K562 (cell line): ENCODE results near the gene EIF4G2. TPM values are rescaled to one million over a fixed set of nuclear protein-coding genes. Genes with fewer than 3 reads are reported as not detected.
A peak's percentile ranks its signal among the peaks of the same experiment; 100 is the strongest.

Experiments used
- ATAC-seq: fragments of 200-7000 bp; cut with Tn5 transposase; 3 replicates; pipeline ENCODE4 v1.9.1; 2020; ENCODE audit warnings: moderate library complexity
- BruUV-seq: library from RNA; stranded (reverse); fragments of 400-500 nt; replicated peaks from 2 replicates; lab custom pipeline; 2021; lab: Mats Ljungman, UMichigan
- CTCF ChIA-PET: fragments of 300-600 bp; formaldehyde crosslinking; extraction: SDS; loops from one replicate; lab custom pipeline; 2021; ENCODE audit warnings: low intra/inter-chr PET ratio; lab: Yijun Ruan, JAX
- POLR2A ChIA-PET: fragments of 300-600, 350-650 bp; sonication (Branson Sonifier 250); formaldehyde crosslinking; extraction: SDS; loops from one replicate; lab custom pipeline; 2021; ENCODE audit warnings: antibody characterized with exemption, inconsistent platforms; lab: Yijun Ruan, JAX
- DNase-seq, 4 experiments: peaks; one replicate each; pipeline versions ENCODE4 v3.0.0 to v3.0.0-alpha.2; 2011 to 2018; ENCODE audit warnings: low spot score in 3 of 4, mixed read lengths in 3 of 4; ENCODE audit errors: extremely low read depth in 1 of 4
- FAIRE-seq: peaks from 2 replicates; lab custom pipeline; 2011; peaks lifted over from hg19 to GRCh38; lab: Jason Lieb, UNC
- H2AFZ ChIP-seq: 2 replicates; pipeline ENCODE4 v1.6.0; 2011; ENCODE audit warnings: low read depth, low read length, control low read depth, inconsistent platforms
- H3K27ac ChIP-seq: fragments of 200-600 bp; 3 replicates; pipeline ENCODE4 v1.8.0; 2011; ENCODE audit warnings: low read depth, mild to moderate bottlenecking, control low read depth, inconsistent platforms, low read length, moderate library complexity, mixed read lengths; ENCODE audit errors: extremely low read depth
- H3K27me3 ChIP-seq, 2 experiments: fragments of 300-600 bp in 1 of 2; 2 replicates in 1 of 2; 3 replicates in 1 of 2; pipeline versions ENCODE4 v1.6.0 to v1.8.0; 2011; ENCODE audit warnings: inconsistent platforms in 2 of 2, low read length in 2 of 2, mild to moderate bottlenecking in 1 of 2, mixed read lengths in 1 of 2, moderate library complexity in 1 of 2; ENCODE audit not compliant: control insufficient read depth in 2 of 2, insufficient read depth in 2 of 2
- H3K36me3 ChIP-seq: fragments of 300-600 bp; 3 replicates; pipeline ENCODE4 v1.8.0; 2011; ENCODE audit warnings: mild to moderate bottlenecking, low read length, inconsistent platforms; ENCODE audit not compliant: control insufficient read depth, insufficient read depth
- H3K4me1 ChIP-seq, 2 experiments: fragments of 200-600 bp in 1 of 2; replicated peaks in 1 of 2; 2 replicates in 1 of 2; 3 replicates in 1 of 2; pipeline versions ENCODE4 v1.5.1 to v1.8.0; 2011; ENCODE audit warnings: inconsistent platforms in 2 of 2, low read length in 2 of 2, mild to moderate bottlenecking in 1 of 2, mixed read lengths in 1 of 2, moderate library complexity in 1 of 2; ENCODE audit not compliant: control insufficient read depth in 2 of 2, insufficient read depth in 2 of 2
- H3K4me2 ChIP-seq: 2 replicates; pipeline ENCODE4 v1.6.1; 2011; ENCODE audit warnings: low read length, control low read depth, inconsistent platforms, mixed read lengths; ENCODE audit not compliant: insufficient read depth
- H3K4me3 ChIP-seq: fragments of 200-600 bp; sonication (generic), shearing (Covaris generic); 2 replicates; pipeline ENCODE4 v1.5.1; 2016; ENCODE audit warnings: control low read depth, inconsistent platforms
- H3K79me2 ChIP-seq: fragments of 200-600 bp; 3 replicates; pipeline ENCODE4 v1.8.0; 2011; ENCODE audit warnings: low read length, inconsistent platforms; ENCODE audit not compliant: control insufficient read depth, insufficient read depth
- H3K9ac ChIP-seq, 2 experiments: 2 replicates each; pipeline versions ENCODE4 v1.6.0 to v1.6.1; 2011; ENCODE audit warnings: low read depth in 2 of 2, low read length in 2 of 2, control low read depth in 1 of 2, inconsistent platforms in 1 of 2, mild to moderate bottlenecking in 1 of 2, mixed read lengths in 1 of 2; ENCODE audit not compliant: insufficient read depth in 1 of 2
- H3K9me1 ChIP-seq: one replicate; pipeline ENCODE4 v1.6.0; 2011; ENCODE audit warnings: inconsistent platforms, mild to moderate bottlenecking, low read length, moderate library complexity; ENCODE audit not compliant: control insufficient read depth, insufficient read depth
- H3K9me3 ChIP-seq: replicated peaks from 2 replicates; pipeline ENCODE4 v1.5.1; 2011; ENCODE audit warnings: low read depth, low read length, inconsistent platforms; ENCODE audit not compliant: control insufficient read depth, insufficient read depth
- H4K20me1 ChIP-seq: replicated peaks from 2 replicates; pipeline ENCODE4 v1.6.1; 2011; ENCODE audit warnings: low read length, inconsistent platforms, mixed read lengths; ENCODE audit not compliant: control insufficient read depth, insufficient read depth
- CEBPB ChIP-seq: fragments of 450-650 bp; IDR thresholded peaks from 2 replicates; pipeline ENCODE4 v1.6.1; 2016; ENCODE audit warnings: missing genetic modification characterization, missing compliant biosample characterization
- CEBPG ChIP-seq, 3 experiments: fragments of 200-800 bp in 1 of 3; sonication (Bioruptor generic) in 1 of 3; sonication (generic) in 1 of 3; formaldehyde crosslinking in 1 of 3; IDR thresholded peaks in 2 of 3; conservative IDR thresholded peaks in 1 of 3; 2 replicates each; pipeline versions ENCODE4 v1.6.1 to v1.8.0; 2016 to 2022; ENCODE audit warnings: missing compliant biosample characterization in 2 of 3, missing genetic modification characterization in 2 of 3, mild to moderate bottlenecking in 1 of 3, missing genetic modification reagents in 1 of 3
- GTF2F1 ChIP-seq: IDR thresholded peaks from 2 replicates; pipeline ENCODE4 v1.6.1; 2011; ENCODE audit warnings: low read depth, low read length, improper control_type of control experiment
- NONO ChIP-seq, 2 experiments: fragments of 200-400 bp in 1 of 2; fragments of 450-650 bp in 1 of 2; formaldehyde crosslinking in 1 of 2; IDR thresholded peaks; 2 replicates each; pipeline ENCODE4 v1.6.1; 2017; ENCODE audit warnings: low read depth in 2 of 2, mild to moderate bottlenecking in 2 of 2, moderate library complexity in 2 of 2, low read length in 1 of 2
- PBX2 ChIP-seq, 2 experiments: IDR thresholded peaks in 1 of 2; conservative IDR thresholded peaks in 1 of 2; 2 replicates each; pipeline ENCODE4 v1.6.1; 2016; ENCODE audit warnings: low read depth in 2 of 2, mild to moderate bottlenecking in 1 of 2, missing compliant biosample characterization in 1 of 2, missing genetic modification characterization in 1 of 2, moderate library complexity in 1 of 2
- ZBTB40 ChIP-seq, 2 experiments: fragments of 450-650 bp in 1 of 2; sonication (generic) in 1 of 2; formaldehyde crosslinking in 1 of 2; IDR thresholded peaks; 2 replicates each; pipeline versions ENCODE4 v1.7.1 to v1.9.0; 2016 to 2022; ENCODE audit warnings: inconsistent platforms in 1 of 2, mild to moderate bottlenecking in 1 of 2, missing genetic modification reagents in 1 of 2
- ZNF766 ChIP-seq: fragments of 200-800 bp; sonication (Bioruptor generic); conservative IDR thresholded peaks from 2 replicates; pipeline ENCODE4 v1.6.1; 2016; ENCODE audit warnings: missing genetic modification characterization, missing compliant biosample characterization
- WGBS: fragments of 100-300 bp; shearing (Covaris generic); methylation state at CpG from one replicate; pipeline ENCODE4 v1.1.6; 2016; ENCODE audit warnings: low coverage, mixed read lengths; ENCODE audit not compliant: insufficient coverage; ENCODE audit errors: missing lambda C conversion rate; 5-methylcytosine and 5-hydroxymethylcytosine counted together
- in situ Hi-C: fragments of 300-500 bp; cut with MboI; formaldehyde crosslinking; loops from 4 replicates; pipeline ENCODE4 v1.15.0; 2018; ENCODE audit warnings: inconsistent platforms, mixed read lengths
- intact Hi-C: fragments of 100-400 bp; cut with micrococcal nuclease; formaldehyde crosslinking; loops from 2 replicates; pipeline ENCODE4 v1.14.2; 2022
- polyA plus RNA-seq, 8 experiments: library from polyadenylated mRNA; depleted of rRNA in 4 of 8; stranded (reverse) in 5 of 8; unstranded in 3 of 8; fragments of >200 nt; fragmentation: Nextera tagmentation in 2 of 8; fragmentation: Illumina TruSeq in 1 of 8; extraction: Ambion mirVana in 2 of 8; extraction: Trizol in 1 of 8; gene quantifications; 2 replicates each; pipeline versions ENCODE4 v1.2.1 to v1.2.3, GENCODE V29; 2011 to 2014; ENCODE audit warnings: inconsistent platforms in 1 of 8, missing spikeins in 1 of 8
- total RNA-seq, 7 experiments: library from RNA; depleted of rRNA in 6 of 7; stranded (reverse); fragments of >200 nt in 6 of 7; fragmentation: Illumina TruSeq in 2 of 7; extraction: Trizol in 2 of 7; gene quantifications; 2 replicates each; pipeline versions ENCODE4 v1.2.1 to v1.2.3, GENCODE V29; 2011 to 2021; ENCODE audit warnings: low replicate concordance in 1 of 7

EIF4G2 gene
- total and polyA plus RNA-seq, 9 of the 15 experiments (the other 6 are each of a cell fraction or from before 2014, with no cell fraction given) = 206 to 790 (median 646) TPM

GRCh38 chr11:10855295-10855694 is 46.6 kb upstream of the EIF4G2 start:
- TF ChIP-seq ZNF766 (CRISPR knock-in tag) = no peak
- peak; percentile 69 for TF ChIP-seq CEBPB (tag)
- TF ChIP-seq NONO (IDR thresholded peaks at IDR 0.05; ENCODE audit: low read depth in 2 of 2, low read length in 1 of 2) = no peak
- TF ChIP-seq CEBPG (CRISPR knock-in tag; IDR thresholded peaks at IDR 0.05) = no peak
- TF ChIP-seq CEBPG (tag; conservative IDR thresholded peaks at IDR 0.05 in 1 of 2, IDR thresholded peaks at IDR 0.05 in 1 of 2) = peak in 1 of 2 experiments; percentile 44; a peak in 1 of 4 replicates
- TF ChIP-seq PBX2 (CRISPR knock-in tag; IDR thresholded peaks at IDR 0.05; ENCODE audit: low read depth) = no peak
- TF ChIP-seq PBX2 (tag; conservative IDR thresholded peaks at IDR 0.05; ENCODE audit: low read depth) = 0 out of 2 replicates have a peak, but pooled peaks have one; percentile 19
- TF ChIP-seq ZBTB40 (IDR thresholded peaks at IDR 0.05) = peak; percentile 85
- TF ChIP-seq ZBTB40 (CRISPR knock-in tag; IDR thresholded peaks at IDR 0.05) = peak; percentile 70; the same call in 1 of the 2 replicates
- TF ChIP-seq GTF2F1 = no peak
- peaks cover 3% of the 10 kb centered on the region for H3K9me1 ChIP-seq
- H3K36me3 ChIP-seq = peaks cover 45% of the 10 kb centered on the region
- no peak overlapping the region for H2AFZ ChIP-seq
- no peaks in the 10 kb centered on the region for H4K20me1 ChIP-seq
- FAIRE-seq = no peak
- H3K79me2 ChIP-seq = peaks cover 46% of the 10 kb centered on the region
- ChIA-PET POLR2A (interaction anchor here (0.7 kb wide), 1 partner anchor 19 kb away, joined by 5 read pairs; no protein-coding TSS in a partner anchor), CTCF (interaction anchor here (0.6 kb wide), 1 partner anchor 50 kb away, joined by 4 read pairs; no protein-coding TSS in a partner anchor)
- intact Hi-C loops (loop anchor here (5.0 kb wide), 1 partner anchor 67 kb away; no protein-coding TSS in a partner anchor), in situ Hi-C loops (no loop called here)
- no peaks in the 10 kb centered on the region for H3K9me3 ChIP-seq
- peaks cover 0 to 11% of the 10 kb centered on the region in 2 experiments; a peak in 3 of 5 replicates for H3K4me1 ChIP-seq
- no peak for DNase-seq
- no peak overlapping the region for H3K4me2 ChIP-seq
- H3K9ac ChIP-seq = no peak overlapping the region
- H3K27me3 ChIP-seq = no peaks in the 10 kb centered on the region
- BruUV-seq = no TSS peak
- H3K4me3 ChIP-seq = no peak overlapping the region
- H3K27ac ChIP-seq = no peak overlapping the region
- 90% methylated on average over 2 of the region's 2 CpGs for WGBS
- ATAC-seq = no peak
